ENCODE measurements around the gene RFESD.
"Not testable (repeated sequence)": the region's sequence is repeated elsewhere in the genome, so short reads cannot be mapped to it uniquely, and the experiment has no call there.

Gene RFESD

DNA sequence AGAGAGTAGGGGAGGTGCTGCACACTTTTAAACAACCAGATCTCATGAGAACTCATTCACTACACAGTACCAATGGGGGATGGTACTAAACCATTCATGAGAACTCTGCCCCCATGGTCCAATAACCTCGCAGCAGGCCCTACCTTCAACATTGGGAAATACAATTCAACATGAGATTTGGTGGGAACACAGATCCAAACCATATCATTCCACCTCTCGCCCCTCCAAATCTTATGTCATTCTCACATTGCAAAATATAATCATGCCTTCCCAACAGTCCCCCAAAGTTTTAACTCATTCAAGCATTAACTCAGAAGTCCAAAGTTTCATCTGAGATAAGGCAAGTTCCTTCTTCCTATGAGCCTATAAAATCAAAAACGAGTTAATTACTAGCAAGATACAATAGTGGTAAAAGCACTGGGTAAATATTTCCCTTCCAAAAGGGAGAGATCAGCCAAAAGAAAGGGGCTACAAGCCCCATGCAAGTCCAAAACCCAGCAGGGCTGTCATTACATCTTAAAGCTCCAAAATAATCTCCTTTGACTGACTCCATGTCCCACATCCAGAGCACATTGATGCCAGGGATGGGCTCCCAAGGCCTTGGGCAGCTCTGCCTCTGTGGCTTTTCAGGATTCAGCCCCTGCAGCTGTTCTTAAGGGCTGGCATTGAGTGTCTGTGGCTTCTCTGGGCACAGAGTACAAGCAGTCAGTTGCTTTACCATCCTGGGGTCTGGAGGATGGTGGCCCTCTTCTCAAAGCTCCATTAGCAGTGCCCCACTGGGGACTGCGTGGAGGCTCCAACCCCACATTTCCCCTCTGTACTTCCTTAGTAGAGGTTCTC is 18.4 kb upstream of the RFESD start:
- DNase-seq: no peak

DNA sequence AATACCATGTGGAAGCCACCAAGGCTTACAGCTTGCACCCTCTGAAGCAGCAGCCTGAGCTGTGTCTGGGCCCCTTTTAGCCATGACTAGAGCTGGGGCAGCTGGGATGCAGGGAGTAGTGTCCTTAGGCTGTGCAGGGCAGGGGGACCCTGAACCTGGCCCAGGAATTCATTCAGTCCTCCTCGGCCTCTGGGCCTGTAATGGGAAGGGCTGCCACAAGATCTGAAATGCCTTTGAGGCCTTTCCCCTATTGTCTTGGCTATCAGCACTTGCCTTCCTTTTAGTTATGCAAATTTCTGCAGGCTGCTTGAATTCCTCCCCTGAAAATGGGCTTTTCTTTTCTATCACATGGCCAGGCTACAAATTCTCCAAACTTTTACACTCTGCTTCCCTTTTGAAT is 17.6 kb upstream of the RFESD start:
- no peak for DNase-seq

DNA sequence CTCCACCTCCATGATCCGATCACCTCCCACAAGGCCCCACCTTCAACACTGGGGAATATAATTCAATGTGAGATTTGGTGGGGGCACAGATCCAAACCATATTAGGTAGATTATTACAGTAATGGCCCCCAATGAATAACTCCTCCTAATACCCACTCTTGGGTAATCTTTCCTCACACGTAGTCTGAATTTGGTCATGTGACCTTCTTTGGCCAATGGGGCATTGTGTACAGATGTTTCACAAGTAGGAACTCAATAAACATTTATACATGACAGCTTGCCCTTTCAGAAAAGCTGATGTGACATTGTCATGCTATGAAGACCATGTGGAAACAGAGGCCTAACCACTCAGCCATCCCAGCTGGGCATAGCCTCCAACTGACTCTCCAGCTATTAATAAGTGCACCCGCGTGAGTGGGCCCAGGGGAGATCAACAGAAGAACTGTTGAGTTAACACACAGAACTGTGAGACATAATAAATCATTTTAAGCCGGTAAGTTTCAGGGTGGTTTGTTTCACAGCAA is 16.1 kb upstream of the RFESD start:
- DNase-seq: no peak

DNA sequence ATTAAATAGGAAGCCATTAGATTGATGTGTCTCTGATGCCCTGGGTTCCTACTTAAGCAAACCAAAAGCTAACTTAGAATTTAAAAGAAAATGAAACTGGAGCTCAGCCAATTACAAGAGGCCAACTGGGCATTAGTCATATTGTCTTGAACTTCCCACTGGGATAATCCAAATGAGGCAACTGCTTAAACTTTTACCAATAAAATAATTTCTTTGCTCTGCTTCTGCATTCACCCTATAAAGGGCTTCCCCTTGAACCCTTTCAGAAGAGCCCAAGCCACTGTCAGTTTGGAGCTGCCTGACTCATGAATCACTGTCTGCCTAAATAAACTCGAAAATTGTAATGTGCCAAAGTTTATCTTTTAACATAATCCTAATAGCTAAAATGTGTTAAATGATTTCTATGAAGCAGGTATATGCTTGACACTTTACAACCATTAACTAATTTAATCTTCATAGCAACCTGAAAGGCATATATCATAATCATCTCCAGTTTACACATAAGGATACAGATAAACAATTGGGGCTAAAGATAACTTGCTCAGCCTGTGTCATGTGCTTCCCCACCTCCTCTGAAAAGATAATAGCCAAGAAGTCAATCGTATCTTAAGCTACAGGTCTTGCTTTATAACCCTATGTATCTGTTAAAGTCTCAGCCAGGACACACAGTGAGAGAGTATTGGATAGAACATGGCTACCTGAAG is 15.2 kb upstream of the RFESD start:
- DNase-seq: no peak

DNA sequence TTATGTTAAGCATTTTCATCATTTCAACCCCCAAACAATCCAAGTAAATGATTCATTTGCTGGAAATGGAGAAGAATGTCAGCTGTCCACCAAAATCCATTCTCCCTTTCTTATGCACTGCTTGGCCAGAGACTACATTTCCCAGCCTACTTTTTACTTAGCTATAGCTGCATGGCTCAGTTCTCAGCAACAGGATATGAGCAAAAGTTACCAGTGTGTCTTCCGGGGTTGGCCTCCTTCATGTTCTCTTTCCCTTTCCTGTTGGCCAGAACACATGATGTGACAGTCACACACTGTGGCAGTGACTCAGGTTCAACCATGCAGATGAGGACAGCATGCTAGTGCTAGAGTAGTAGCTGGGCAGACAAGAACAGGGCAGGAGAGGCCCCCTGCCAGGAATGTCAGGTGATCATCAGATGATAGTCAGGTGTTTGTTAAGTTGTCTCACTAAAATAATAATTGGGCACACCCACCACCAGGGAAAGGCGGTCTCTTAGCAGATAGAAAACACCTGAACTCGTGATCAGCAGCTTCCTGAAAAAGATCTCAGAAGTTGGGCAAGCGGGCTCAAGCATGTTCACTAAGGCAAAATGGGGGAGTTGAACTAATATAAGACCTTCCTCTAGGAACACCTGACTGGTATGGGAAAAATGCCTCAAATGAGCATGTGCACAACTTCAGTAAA is 14.4 kb upstream of the RFESD start:
- DNase-seq: no peak

DNA sequence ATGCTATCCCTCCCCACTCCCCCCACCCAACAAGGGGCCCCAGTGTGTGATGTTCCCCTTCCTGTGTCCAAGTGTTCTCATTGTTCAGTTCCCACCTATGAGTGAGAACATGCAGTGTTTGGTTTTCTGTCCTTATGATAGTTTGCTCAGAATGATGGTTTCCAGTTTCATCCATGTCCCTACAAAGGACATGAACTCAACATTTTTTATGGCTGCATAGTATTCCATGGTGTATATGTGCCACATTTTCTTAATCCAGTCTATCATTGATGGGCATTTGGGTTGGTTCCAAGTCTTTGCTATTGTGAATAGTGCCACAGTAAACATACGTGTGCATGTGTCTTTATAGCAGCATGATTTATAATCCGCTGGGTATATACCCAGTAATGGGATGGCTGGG is 13.6 kb upstream of the RFESD start:
- DNase-seq: not testable (repeated sequence)

DNA sequence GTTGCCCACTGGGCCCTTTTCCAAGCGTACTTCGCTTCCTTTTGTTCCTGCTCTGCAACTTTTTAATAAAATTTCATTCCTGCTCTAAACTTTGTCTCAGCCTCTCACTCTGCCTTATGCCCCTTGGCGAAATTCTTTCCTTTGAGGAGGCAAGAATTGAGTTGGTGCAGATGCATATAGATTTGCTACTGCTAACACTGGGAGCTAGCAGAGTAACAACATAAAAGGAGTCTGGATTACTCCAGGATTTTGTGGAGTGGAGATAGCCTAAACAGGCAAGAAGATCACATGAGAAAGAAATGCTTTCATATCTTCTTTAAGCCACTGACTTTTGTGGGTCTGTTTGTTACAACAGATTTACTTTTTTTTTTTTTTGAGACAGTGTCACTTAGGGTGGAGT is 12.9 kb upstream of the RFESD start:
- DNase-seq: no peak

DNA sequence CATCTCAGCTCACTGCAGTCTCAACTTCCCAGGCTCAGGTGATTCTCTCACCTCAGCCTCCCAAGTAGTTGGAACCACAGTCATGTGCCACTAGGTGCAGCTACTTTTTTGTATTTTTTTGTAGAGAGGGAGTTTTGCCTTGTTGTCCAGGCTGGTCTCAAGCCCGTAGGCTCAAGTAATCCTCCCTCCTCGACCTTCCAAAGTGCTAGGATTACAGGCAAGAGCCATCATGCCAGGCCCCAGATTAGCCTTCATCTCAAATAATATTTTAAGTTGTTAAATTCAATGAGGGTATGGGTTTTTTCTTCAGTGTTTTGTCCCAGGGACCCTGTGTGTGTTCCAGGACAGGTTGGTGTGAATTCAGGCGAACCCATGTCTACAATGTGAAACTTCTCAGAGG is 12.5 kb upstream of the RFESD start:
- no peak for DNase-seq

DNA sequence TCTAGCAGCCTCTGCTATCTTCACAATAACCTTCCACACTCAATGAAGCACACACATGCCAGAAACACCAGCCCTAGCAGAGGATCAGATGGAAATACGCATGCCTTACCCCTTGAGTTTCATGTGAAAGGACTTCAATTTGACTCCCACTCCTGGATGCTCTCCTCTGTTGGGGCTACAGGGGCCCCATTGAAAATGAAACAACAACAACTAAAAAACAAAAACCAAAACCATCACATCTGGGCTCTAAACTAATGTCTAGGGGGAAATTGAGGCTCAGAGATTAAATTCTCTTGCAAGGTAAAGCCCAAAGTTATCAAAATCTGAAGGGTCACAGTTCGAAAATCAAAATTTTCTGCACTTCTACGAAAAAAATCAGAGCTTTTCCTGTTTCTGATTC is 7.9 kb upstream of the RFESD start:
- DNase-seq: no peak

DNA sequence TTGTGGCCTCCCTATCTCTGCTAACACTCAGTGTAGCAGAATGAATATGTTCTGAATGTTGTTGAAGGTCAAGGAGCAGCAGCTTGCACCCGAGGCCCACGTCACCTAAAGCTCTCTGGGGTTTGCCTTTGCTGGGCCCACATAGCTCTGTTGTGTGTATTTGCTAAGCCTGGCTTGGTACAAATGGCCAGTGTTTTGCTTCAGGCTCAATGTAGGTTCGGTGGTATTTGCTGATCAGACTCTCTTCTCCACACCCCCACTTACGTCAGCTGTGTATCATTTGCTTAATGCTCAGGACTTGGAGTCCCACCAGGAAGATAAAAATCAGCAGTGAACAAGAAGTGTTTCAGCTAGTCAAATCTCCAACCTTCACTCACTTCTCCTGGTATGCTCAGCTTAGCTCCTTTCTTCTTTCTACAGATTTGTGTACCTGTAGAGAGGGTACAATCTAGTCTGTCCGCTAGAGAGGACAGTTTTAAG is 4.8 kb upstream of the RFESD start:
- DNase-seq: no peak

DNA sequence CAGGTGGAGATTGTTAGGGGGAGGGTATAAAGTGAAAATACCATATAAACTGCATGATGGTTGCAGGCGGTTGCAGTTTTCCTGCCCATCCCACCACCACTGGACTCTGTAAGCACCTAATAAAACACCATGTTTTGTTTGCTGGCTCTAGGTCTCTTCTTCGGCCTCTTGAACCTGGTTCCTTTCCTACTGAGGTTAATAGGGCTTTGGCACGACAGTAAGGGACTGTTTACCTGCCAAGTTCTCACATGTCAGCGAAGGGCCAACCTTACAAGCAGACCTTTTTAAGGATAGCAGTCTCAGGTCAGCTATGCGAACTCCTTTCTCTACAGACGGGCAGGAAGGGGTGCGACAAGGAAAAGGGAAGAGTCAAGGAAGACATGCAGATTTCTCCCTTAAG is 3.4 kb upstream of the RFESD start:
- DNase-seq: no peak

DNA sequence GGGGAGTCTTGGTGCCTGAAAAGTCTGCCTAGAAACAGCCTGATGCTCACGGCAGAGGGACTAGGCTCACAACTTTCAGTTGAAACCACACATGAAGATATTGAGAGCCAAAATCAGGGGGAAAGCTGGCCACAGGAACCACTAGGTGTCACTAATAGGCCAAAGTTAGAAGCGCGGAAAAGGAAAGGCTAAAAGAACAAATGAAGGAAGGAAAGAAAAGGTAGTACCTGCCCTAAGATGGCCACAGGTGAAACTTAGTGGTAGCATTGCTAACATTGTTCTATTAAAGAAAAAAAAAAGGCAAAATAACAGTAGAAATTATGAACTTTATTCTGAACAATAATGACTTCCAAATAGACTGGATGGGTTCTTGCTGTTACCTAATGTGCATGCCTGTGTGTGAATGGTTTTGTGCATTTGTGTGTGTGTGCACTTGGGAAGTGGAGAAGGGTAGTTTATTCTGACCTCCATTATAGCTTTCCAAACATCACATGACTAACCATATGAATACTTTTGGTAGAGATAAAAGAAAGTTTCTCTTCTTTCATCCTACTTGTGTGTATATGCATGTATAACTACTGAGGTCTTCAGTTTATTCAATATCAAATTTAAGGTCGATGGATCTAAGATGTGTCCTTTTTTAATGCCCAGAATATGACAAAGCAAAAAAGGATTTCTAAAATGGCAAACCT is 2.1 kb upstream of the RFESD start:
- DNase-seq: peak; percentile 47

DNA sequence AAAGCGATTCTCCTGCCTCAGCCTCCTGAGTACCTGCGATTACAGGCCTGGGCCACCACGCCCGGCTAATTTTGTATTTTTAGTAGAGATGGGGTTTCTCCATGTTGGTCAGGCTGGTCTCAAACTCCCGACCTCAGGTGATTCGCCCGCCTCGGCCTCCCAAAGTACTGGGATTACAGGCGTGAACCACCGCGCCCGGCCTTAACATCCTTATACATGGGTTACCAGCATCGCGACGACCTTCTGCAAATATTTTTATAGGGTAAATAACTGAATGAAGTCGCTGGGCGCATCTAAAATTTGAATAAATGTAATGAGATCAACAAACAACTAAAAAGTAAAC is 380 bp upstream of the RFESD start:
- DNase-seq: not testable (repeated sequence)

DNA sequence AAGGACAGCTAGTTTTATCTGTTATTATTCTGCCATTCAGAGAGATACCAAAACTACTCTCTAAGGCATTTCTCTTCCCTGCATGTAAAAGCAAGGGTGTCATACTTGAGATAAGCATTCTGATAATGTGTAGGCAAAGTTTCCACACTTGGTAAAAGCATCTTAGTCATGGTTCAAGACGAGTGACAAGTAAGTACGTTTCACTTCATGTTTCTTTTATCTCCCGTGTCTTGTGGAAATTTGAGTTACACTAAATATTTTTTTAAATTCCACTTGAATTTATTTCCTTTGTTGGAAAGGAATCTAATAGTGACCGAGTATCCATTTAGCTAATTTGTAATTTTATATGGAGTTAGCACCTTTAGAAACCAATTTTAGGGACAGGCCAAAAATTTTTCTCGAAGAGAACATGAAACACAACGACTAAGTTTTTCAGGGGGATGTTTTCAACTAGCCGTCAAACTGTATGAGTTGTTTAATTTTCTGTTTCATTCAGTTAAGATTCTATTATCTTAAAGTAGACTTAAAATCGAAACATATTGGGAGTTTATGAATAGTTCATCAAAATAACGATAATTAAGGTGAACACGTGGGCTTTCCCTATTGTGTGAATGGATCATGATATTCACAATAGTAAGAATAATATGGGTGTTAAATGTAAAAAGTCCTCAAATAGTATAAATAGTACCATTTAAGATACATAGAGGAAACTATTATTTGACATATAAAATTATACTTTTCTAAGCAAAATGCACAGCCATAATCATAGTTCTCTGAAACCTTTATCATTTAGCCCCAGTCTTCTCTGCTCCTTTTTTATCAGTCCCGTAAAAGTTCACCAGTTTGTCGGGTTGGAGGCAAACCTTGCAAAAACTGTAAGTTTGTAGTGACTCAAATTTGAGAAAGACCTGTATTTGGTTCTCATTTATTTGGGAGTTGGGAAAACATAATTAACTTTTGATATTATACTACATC is 1.6 kb downstream of the RFESD start:
- no peak for DNase-seq

DNA sequence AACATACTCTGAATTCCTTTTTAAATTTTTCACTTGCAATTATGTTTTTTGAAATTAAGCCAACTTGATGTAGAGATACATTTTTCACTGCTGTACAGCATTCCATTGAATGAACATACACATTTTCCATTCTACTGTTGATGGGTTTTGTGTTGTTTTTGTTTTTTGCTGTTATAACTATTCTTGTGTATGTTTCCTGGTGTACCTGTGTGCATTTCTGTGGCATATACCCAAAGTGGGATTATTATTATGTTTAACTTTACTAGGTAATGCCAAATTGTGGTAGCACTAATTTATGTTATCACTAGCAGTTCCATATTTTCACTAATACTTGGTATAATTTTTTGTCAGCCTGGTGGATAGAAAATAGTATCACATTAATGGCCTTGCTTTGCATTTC is 2.7 kb downstream of the RFESD start:
- DNase-seq: no peak

DNA sequence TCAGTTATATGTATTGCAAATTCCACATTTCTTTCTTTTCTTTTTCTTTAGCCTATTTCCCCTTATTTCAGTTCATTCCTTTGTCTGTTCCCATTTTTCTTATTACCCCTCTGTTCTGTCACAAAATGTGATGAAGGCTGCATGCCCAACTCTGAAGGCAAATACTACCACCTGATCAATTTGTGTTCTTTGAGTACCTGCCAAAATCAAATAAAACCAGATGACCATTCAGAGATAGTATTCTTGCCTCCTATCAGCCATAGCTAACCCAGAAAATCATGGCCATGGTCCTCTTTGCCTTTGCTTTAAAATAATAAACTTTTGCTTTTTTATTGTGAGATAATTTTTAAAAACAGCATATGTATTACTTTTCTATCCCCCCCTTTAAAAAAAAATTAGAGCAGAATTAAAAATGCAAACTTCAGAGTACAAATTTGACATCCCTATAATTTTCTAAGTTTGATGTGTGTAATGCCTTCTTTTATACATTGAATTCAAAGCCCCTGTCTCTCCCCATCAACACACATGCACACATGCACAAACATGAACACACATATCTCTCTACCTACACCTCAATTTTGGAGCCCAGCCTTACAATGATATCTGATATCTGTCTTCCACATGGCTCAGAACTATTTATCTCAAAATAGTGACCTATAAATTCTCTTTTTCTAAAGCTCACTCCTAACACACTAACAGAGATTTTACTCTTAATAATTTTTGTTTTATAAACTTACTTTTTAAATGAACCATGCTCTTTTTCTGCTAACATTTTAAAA is 3.5 kb downstream of the RFESD start:
- no peak for DNase-seq

DNA sequence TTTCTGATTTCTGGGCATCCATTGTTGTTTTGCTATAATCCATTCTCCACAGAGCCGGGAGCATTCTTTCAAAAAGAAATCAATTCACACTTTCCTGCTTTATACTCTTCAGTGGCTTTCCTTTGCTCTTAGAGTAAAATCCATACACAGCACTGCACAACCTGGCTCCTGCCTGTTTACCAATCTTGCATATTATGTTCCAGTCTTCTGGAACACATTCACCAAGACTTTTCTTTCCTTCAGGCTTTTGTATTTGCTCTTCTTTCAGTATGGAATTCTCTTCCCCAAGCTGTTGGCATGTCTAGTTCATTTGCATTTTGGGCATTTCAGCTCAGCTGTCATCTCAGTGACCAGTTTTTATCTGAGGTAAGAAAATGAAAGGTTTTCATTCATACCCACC is 6.3 kb downstream of the RFESD start:
- no peak for DNase-seq

DNA sequence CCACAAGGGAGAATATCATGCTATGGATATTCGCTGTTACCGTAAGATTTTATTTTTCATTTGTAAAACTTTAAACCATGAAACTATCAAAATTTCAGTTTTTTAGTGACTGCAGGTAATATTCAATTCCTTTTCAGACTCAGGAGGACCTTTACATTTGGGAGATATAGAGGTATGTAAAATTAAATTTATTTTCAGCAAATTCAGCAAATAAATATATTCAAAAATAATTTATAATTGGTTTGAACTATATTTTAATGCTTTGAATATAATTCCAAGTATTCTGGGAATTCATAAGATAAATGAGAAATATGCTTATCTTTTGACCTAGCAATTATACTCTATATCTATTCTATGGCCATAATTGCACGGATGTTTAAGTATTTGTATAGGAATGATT is 7.6 kb downstream of the RFESD start:
- DNase-seq: no peak

DNA sequence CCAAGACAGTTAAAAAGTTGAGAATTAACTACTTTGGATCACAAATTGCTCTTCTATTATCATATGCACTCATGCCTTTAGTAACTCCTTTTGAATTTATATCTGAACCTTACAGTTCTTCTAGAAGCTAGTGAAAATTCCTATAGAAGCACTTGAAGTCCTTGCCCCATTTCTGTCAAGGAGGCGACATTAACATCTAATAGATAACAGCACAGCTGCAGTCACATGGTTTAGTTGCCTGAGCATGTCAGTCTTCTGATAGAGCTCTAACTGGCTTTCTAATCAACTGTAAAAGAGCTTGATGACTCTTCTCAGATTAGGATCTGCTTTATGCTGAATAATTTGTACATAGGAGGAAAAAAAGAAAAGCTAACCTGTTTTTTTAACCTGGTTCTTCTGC is 9.0 kb downstream of the RFESD start:
- DNase-seq: no peak

DNA sequence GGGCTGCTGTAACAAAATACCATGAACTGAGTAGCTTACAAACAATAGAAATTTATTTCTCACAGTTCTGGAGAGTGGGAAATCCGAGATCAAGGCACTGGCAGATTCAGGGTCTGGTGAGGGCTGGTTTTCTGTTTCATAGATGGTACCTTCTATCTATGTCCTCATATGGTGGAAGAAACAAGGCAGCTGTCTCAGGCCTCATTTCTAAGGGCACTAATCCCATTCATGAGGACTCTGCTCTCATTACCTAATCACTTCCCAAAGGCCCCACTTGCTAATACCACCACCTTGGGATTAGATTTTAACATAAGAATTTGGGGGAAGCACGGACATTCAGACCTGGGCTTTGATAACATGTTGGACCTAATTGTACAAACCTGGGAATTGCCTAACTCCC is 13.5 kb downstream of the RFESD start:
- no peak for DNase-seq

DNA sequence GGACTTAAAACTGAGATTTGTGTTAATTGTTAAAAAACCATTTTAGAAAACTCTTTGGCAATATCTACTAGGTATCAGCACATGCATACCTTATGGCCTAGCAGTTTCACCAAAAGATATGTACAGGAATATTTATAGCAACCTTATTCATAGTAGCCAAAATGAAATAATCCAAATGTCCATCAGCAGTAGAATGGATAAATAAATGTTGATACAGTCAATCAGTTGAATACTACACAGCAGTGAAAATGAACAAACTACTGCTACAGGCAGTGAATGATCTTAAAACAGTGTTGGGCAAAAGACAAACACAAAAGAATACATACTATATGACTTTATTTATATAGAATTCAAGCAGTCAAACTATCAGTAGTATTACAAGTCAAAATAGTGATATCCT is 16.4 kb downstream of the RFESD start:
- DNase-seq: no peak
